HCT116 (cell line): ENCODE results near the gene MYBPC1.

ENCODE experiments used
- CBX3 ChIP-seq: IDR thresholded peaks from 2 replicates; pipeline ENCODE4 v1.6.1; 2012; ENCODE audit warnings: low read depth
- EZH2 ChIP-seq: fragments of 200-600 bp; sonication (generic); IDR thresholded peaks from 2 replicates; pipeline ENCODE4 v1.6.1; 2017; ENCODE audit warnings: antibody characterized with exemption, mixed run types
- MAX ChIP-seq: IDR thresholded peaks from 2 replicates; pipeline ENCODE4 v1.6.1; 2012
- POLR2AphosphoS5 ChIP-seq: IDR thresholded peaks from 2 replicates; pipeline ENCODE4 v1.6.1; 2011; ENCODE audit warnings: mild to moderate bottlenecking, low read depth, low read length, moderate library complexity
- RAD21 ChIP-seq: IDR thresholded peaks from 2 replicates; pipeline ENCODE4 v1.6.1; 2012; ENCODE audit warnings: low read depth, mild to moderate bottlenecking
- SIN3A ChIP-seq: IDR thresholded peaks from 2 replicates; pipeline ENCODE4 v1.6.1; 2012; ENCODE audit warnings: low read depth
- TCF7L2 ChIP-seq: IDR thresholded peaks from 2 replicates; pipeline ENCODE4 v1.7.0; 2011; ENCODE audit warnings: borderline replicate concordance, inconsistent platforms; ENCODE audit not compliant: insufficient read depth, insufficient read length; ENCODE audit errors: extremely low read depth
- YY1 ChIP-seq: IDR thresholded peaks from 2 replicates; pipeline ENCODE4 v1.6.1; 2011; ENCODE audit warnings: low read length, low read depth, moderate library complexity, mild to moderate bottlenecking; ENCODE audit not compliant: insufficient replicate concordance; ENCODE audit errors: extremely low read depth
- ZBTB33 ChIP-seq: IDR thresholded peaks from 2 replicates; pipeline ENCODE4 v1.6.1; 2011; ENCODE audit warnings: mild to moderate bottlenecking, low read length, moderate library complexity; ENCODE audit not compliant: insufficient replicate concordance; ENCODE audit errors: extremely low read depth
- TF ChIP-seq, protein P1 (sequence below), 3 experiments: fragments of 200-600 bp in 1 of 3; sonication (generic) in 1 of 3; IDR thresholded peaks in 2 of 3; conservative IDR thresholded peaks in 1 of 3; 2 replicates each; pipeline ENCODE4 v1.5.1; 2012 to 2017; ENCODE audit warnings: low read depth in 2 of 3, low read length in 2 of 3, antibody characterized with exemption in 1 of 3, borderline replicate concordance in 1 of 3, control low read depth in 1 of 3, mild to moderate bottlenecking in 1 of 3, mixed read lengths in 1 of 3, mixed run types in 1 of 3, moderate library complexity in 1 of 3; ENCODE audit not compliant: insufficient read depth in 1 of 3
- TF ChIP-seq, protein P2 (sequence below): IDR thresholded peaks from 2 replicates; pipeline ENCODE4 v1.6.1; 2012; ENCODE audit warnings: low read depth

GRCh38 chr12:101678081-101678480, 83.3 kb downstream of the MYBPC1 start:
- TF ChIP-seq TCF7L2, result no peak
- TF ChIP-seq, protein P1, sequence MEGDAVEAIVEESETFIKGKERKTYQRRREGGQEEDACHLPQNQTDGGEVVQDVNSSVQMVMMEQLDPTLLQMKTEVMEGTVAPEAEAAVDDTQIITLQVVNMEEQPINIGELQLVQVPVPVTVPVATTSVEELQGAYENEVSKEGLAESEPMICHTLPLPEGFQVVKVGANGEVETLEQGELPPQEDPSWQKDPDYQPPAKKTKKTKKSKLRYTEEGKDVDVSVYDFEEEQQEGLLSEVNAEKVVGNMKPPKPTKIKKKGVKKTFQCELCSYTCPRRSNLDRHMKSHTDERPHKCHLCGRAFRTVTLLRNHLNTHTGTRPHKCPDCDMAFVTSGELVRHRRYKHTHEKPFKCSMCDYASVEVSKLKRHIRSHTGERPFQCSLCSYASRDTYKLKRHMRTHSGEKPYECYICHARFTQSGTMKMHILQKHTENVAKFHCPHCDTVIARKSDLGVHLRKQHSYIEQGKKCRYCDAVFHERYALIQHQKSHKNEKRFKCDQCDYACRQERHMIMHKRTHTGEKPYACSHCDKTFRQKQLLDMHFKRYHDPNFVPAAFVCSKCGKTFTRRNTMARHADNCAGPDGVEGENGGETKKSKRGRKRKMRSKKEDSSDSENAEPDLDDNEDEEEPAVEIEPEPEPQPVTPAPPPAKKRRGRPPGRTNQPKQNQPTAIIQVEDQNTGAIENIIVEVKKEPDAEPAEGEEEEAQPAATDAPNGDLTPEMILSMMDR (IDR thresholded peaks at IDR 0.05 in 2 of 3, conservative IDR thresholded peaks at IDR 0.05 in 1 of 3; ENCODE audit: borderline replicate concordance in 1 of 3, insufficient read depth in 1 of 3, low read depth in 2 of 3, low read length in 2 of 3), result no peak
- no peak for TF ChIP-seq ZBTB33
- no peak for TF ChIP-seq RAD21
- TF ChIP-seq, protein P2, sequence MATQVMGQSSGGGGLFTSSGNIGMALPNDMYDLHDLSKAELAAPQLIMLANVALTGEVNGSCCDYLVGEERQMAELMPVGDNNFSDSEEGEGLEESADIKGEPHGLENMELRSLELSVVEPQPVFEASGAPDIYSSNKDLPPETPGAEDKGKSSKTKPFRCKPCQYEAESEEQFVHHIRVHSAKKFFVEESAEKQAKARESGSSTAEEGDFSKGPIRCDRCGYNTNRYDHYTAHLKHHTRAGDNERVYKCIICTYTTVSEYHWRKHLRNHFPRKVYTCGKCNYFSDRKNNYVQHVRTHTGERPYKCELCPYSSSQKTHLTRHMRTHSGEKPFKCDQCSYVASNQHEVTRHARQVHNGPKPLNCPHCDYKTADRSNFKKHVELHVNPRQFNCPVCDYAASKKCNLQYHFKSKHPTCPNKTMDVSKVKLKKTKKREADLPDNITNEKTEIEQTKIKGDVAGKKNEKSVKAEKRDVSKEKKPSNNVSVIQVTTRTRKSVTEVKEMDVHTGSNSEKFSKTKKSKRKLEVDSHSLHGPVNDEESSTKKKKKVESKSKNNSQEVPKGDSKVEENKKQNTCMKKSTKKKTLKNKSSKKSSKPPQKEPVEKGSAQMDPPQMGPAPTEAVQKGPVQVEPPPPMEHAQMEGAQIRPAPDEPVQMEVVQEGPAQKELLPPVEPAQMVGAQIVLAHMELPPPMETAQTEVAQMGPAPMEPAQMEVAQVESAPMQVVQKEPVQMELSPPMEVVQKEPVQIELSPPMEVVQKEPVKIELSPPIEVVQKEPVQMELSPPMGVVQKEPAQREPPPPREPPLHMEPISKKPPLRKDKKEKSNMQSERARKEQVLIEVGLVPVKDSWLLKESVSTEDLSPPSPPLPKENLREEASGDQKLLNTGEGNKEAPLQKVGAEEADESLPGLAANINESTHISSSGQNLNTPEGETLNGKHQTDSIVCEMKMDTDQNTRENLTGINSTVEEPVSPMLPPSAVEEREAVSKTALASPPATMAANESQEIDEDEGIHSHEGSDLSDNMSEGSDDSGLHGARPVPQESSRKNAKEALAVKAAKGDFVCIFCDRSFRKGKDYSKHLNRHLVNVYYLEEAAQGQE, result no peak
- no peak for TF ChIP-seq YY1
- no peak for TF ChIP-seq EZH2
- TF ChIP-seq POLR2AphosphoS5, result no peak
- no peak for TF ChIP-seq SIN3A
- TF ChIP-seq CBX3, result no peak
- no peak for TF ChIP-seq MAX
